CD1c-positive myeloid dendritic cell (primary cell): ENCODE results near the gene SUPT20H.
A peak's percentile ranks its signal among the peaks of the same experiment; 100 is the strongest.

Experiments
- DNase-seq: peaks from one replicate; pipeline ENCODE4 v3.0.0-alpha.2; 2016; ENCODE audit errors: extremely low spot score

The SUPT20H gene

GRCh38 chr13:37058910-37059847 lies at the start of gene SUPT20H:
Gene SUPT20H, minus strand, starts transcription at chr13:37059688. Its CDS starts 8,198 bp downstream, at chr13:37051490.
- peak; percentile 94 for DNase-seq

GRCh38 chr13:37109051-37109678 lies 49.7 kb upstream of the SUPT20H start:
- no peak for DNase-seq

GRCh38 chr13:37107868-37108267 lies 48.4 kb upstream of the SUPT20H start:
- no peak for DNase-seq

GRCh38 chr13:37107456-37107855 lies 48.0 kb upstream of the SUPT20H start:
- DNase-seq, result no peak

GRCh38 chr13:37106642-37107041 lies 47.2 kb upstream of the SUPT20H start:
- DNase-seq, result no peak

GRCh38 chr13:37105251-37105714 lies 45.8 kb upstream of the SUPT20H start, which contains the start of gene CSNK1A1L:
Gene CSNK1A1L, minus strand, starts transcription at chr13:37105664. Its CDS starts 408 bp downstream, at chr13:37105256.
- DNase-seq, result no peak

- no peak for DNase-seq
These were observed 43.4 kb upstream of the SUPT20H start for GRCh38 chr13:37102896-37103295.

- DNase-seq, result no peak
These were observed 41.7 kb upstream of the SUPT20H start for GRCh38 chr13:37101201-37101600.

- no peak for DNase-seq
These were observed 41.2 kb upstream of the SUPT20H start for GRCh38 chr13:37100731-37101130.

GRCh38 chr13:37097076-37097475 lies 37.6 kb upstream of the SUPT20H start:
- no peak for DNase-seq

- no peak for DNase-seq
These were observed 35.4 kb upstream of the SUPT20H start for GRCh38 chr13:37094840-37095239.

- no peak for DNase-seq
These were observed 34.6 kb upstream of the SUPT20H start for GRCh38 chr13:37094099-37094498.

GRCh38 chr13:37091835-37092234 lies 32.3 kb upstream of the SUPT20H start:
- DNase-seq, result no peak

- no peak for DNase-seq
These were observed 31.4 kb upstream of the SUPT20H start for GRCh38 chr13:37090912-37091311.

- no peak for DNase-seq
These were observed 30.0 kb upstream of the SUPT20H start for GRCh38 chr13:37089495-37089894.

- peak; percentile 49 for DNase-seq
These were observed 28.0 kb upstream of the SUPT20H start for GRCh38 chr13:37087486-37087885.

- DNase-seq, result no peak
These were observed 26.1 kb upstream of the SUPT20H start for GRCh38 chr13:37085606-37086005.

GRCh38 chr13:37076818-37077217 lies 17.3 kb upstream of the SUPT20H start:
- DNase-seq, result no peak

GRCh38 chr13:37075164-37075563 lies 15.7 kb upstream of the SUPT20H start:
- no peak for DNase-seq

- peak; percentile 22 for DNase-seq
These were observed 15.2 kb upstream of the SUPT20H start for GRCh38 chr13:37074703-37075102.

- DNase-seq, result no peak
These were observed 12.5 kb upstream of the SUPT20H start for GRCh38 chr13:37072024-37072423.

- no peak for DNase-seq
These were observed 11.5 kb upstream of the SUPT20H start for GRCh38 chr13:37070956-37071355.
